SIG-M5 treated with dmso at 0.1 percent for 504 hours (cell line): Measurements from ENCODE around the gene ZNF234.
"Not testable (repeated sequence)": the region's sequence is repeated elsewhere in the genome, so short reads cannot be mapped to it uniquely, and the experiment has no call there.

Experiments
- DNase-seq: peaks from one replicate; lab custom pipeline; 2025; ENCODE audit not compliant: unreplicated experiment; lab: John Stamatoyannopoulos, UW

ZNF234 gene

DNA sequence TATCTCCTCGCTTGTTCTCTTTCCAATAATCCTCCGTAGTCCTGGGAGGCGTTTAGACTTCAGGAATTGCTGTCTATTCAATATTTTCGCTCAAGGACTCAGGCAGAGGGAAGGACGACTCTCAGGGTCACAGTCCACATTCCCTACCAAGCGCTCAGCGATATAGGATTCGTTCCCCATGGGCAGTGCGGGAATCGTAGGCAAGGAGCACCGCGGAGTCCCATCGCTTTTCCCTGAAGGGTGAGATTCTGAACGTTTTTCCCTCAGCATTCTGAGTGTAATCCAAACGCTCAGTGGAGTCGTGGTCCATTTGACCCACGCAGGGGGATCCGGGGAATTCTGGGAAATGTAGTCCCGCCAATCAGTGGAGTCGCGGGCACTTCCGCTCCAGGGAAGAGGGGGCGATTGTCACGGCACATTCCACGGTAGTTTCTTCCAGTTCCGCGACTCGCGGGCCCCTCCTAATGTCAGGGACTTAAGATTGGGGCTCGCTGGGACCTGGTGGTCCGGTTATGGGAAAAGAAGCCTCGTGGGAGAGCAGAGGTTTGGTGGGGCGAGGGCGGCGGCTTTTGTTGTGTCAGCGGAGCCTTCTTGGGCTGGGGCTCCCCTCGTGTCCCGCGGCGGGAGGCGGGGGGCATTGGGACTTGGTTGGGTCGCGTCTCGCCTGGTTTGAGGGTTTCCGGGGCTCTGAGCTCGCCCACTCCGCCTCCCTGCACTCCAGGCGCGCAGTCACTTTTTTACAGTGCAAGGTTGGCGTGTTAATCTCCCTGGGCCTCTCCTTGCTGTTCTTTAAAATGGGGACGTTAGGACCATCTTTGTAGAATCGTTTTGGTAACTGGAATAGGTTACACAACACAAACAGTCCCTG, at the start of gene ZNF234:
ZNF234 (plus strand) TSS at position 364 of the 868 bp plus-strand sequence. CDS start 3,079 bp downstream, outside the sequence.
- DNase-seq = peak; percentile 49

DNA sequence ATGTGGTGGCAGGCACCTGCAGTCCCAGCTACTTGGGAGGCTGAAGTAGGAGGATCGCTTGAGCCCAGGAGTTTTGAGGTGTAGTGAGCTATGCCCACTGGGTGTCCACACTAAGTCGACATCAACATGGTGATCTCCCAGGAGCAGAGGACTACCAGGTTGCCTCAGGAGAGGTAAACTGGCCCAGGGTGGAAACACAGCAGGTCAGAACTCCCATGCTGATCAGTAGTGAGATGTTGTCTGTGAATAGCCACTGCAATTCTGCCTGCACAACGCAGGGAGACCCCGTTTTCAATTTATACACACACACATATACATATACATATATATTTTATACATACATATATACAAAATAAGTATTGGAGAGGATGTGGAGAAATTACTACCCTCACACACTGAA, 49.2 kb upstream of the ZNF234 start:
- DNase-seq = no peak

DNA sequence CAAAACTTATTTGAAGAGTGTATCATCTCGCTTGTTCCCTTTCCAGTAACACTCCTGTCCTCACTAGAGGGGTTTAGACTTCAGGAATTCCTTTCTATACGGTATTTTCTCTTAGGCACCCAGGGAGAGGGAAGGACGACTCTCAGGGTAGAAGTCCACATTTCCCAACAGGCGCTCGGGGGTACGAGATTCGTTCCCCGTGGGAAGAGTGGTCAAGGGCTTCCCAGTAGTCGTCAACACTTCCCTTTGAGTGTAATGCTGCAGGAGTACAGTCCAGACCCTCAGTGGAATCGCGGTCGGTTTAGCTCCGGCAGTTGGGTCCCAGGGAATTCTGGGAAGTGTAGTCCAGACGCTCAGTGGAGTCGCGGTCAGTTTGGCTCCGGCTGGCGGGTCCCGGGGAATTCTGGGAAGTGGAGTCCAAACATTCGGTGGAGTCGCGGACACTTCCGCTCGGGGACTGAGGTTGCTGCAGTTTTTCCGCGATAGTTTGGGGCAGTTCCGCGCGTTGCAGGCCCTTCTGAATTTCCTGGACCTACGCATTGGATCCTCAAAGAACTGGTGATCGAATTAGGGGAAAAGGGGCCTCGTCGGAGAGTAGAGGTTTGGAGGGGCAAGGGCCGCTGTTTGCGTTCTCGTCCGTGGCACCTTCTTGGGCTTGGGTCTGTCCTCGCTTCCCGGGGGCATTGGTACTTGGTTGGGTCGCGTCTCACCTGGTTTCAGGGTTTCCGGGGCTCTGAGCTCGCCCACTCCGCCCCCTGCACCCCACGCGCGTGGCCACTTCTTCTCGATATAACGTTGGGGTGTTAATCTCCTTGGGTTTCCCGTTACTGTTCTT, 47.2 kb upstream of the ZNF234 start, which contains the start of gene ZNF224:
ZNF224 (plus strand) TSS at position 431 of the 835 bp plus-strand sequence. CDS start 3,513 bp downstream, outside the sequence.
- peak; percentile 89 for DNase-seq

DNA sequence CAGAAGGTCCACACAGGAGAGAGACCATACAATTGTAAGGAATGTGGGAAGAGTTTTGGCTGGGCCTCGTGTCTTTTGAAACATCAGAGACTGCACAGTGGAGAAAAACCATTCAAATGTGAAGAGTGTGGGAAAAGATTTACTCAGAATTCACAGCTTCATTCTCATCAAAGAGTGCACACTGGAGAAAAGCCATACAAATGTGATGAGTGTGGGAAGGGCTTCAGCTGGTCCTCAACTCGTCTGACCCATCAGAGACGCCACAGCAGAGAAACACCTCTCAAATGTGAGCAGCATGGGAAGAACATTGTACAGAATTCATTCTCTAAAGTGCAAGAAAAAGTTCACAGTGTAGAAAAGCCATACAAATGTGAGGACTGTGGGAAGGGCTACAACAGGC, 33.6 kb upstream of the ZNF234 start:
- no peak for DNase-seq

DNA sequence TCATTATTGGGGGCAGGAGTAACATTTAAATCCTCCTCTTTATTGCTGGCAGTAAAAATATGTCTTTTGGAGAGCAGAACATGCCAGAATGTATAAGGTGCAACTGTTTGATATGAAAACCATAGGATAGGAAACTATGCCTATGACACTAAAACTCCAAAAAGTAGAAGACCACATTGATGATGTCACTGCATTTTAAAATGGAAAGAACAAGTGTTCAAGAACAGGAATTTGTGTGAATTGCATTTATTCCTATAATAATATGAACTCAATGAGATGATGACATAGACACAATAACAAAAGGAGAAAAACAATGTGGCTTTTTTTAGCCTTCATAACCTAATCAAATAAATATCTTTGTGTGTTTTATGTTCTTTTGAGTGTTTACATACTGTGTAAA, 31.9 kb upstream of the ZNF234 start:
- no peak for DNase-seq

DNA sequence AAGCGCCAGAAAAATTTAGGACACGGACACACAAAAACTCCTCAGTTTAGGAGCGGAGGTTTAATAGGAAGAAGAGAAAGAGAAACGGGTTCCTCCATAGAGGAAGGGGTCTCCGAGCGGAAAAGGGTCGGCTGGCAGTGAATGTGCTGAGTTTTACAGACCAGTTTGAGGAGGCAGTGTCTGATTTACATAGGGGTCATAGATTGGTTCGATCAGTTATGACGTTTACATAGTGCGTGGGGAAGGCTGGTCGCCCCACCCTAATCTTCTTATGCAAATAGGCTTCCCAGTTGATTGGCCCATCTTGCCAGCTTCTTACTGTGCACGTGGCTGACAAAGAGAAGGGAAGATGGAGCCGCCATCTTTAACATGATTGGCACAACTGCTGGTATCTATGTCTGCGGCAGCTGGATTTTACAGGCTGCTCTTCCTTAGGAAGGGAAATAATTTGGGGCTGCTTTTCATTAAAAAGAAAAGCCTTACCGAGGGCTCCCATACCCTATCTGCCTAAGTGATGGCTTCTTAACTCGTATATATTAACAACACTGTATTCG, 29.4 kb upstream of the ZNF234 start:
- no peak for DNase-seq

DNA sequence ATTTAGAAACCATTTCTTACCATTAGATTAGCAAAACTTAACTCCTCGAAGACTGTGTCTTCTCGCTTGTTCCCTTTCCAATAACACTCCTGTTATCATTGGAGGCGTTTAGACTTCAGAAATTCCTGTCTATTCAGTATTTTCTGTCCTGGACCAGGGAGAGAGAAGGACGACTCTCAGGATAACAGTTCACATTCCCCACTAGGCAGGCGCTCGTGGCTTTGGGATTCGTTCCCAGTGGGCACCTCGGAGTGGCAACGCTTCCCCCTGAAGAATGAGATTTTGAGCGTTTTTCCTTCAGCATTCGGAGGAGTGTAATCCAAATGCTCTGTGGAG, 28.6 kb upstream of the ZNF234 start:
- peak; percentile 12 for DNase-seq

DNA sequence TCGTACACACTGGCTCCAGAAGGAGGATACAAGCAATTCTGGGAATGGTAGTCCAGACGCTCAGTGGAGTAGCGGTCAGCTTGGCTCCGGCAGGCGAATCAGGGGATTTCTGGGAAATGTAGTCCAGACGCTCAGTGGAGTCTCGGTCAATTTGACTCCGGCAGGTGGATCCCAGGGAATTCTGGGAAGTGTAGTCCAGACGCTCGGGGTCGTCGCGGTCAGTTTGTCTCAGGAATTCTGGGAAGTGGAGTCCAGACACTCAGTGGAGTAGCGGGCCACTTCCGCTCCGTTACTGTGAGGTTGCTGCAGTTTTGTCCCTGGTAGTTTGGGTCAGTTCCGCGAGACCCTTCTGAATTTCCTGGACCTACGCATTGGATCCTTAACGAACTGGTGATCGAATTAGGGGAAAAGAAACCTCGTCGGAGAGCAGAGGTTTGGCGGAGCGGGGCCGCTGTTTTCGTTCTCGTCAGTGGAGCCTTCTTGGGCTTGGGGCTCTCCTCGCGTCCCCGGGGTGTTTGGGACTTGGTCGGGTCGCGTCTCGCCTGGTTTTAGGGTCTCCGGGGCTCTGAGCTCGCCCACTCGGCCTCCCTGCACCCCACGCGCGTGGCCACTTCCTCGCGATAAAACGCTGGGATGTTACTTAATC, 28.1 kb upstream of the ZNF234 start, which contains the start of gene ZNF225:
ZNF225 (plus strand) TSS at position 262 of the 646 bp plus-strand sequence. CDS start 2,429 bp downstream, outside the sequence.
- DNase-seq = peak; percentile 98

DNA sequence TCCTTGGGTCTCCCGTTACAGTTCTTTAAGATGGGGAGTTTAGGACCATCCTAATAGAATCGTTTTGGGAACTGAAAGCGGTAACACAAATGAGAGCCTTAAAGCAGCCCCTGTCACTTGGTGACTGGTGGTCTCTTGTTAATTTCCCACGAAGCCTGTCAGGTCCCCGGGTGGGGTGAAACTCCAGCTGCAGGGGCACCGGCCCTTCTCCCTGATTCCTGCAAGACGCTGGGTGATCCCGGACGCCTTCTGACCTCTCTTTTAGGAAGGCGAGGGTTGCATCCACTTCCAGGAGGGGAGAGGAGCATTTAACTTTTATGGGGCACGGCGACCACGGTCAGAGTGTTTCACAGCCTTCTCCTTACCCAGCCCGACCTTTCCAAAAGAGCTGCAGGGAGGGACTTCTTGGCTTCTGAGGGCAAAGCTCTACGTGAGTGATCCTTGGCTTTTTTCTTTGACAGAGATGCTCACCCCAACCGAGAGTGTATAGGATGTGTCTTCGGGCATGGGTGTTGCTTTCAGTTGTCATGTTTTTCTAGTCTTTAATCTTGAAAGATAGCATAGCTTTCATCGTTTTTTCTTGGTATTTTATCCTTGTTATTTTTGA, 27.5 kb upstream of the ZNF234 start:
- no peak for DNase-seq

DNA sequence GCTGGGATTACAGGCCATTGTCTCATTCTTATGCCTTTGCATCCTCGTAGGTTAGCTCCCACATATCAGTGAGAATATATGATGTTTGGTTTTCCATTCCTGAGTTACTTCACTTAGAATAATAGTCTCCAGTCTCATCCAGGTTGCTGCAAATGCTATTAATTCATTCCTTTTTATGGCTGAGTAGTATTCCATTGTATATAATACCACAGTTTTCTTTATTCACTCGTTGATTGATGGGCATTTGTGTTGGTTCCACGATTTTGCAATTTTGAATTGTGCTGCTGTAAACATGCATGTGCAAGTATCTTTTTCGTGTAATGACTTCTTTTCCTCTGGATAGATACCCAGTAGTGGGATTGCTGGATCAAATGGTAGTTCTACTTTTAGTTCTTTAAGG, 20.2 kb upstream of the ZNF234 start:
- not testable (repeated sequence) for DNase-seq

DNA sequence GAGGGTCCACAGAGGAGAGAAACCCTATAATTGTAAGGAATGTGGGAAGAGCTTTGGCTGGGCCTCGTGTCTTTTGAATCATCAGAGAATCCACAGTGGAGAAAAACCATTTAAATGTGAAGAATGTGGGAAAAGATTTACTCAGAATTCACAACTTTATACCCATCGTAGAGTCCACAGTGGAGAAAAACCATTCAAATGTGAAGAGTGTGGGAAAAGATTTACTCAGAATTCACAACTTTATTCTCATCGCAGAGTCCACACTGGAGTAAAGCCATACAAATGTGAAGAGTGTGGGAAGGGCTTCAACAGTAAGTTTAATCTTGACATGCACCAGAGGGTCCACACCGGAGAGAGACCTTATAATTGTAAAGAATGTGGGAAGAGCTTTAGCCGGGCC, 9.4 kb upstream of the ZNF234 start:
- no peak for DNase-seq

DNA sequence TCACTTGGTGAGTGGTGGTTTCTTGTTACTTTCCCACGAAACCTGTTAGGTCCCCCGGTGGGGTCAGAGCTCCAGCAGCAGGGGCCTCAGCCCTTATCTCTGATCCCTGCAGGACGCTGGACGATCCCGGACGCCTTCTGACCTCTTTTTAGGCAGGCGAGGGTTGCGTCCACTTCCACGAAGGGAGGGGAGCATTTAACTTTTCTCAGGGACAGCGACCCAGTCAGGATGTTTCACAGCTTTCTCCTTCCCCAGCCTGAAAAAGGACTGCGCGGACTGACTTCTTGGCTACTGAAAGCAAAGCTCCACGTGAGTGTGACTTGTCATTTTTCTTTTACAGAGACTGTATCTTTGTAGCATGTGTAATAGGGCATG, 692 bp downstream of the ZNF234 start:
- no peak for DNase-seq

DNA sequence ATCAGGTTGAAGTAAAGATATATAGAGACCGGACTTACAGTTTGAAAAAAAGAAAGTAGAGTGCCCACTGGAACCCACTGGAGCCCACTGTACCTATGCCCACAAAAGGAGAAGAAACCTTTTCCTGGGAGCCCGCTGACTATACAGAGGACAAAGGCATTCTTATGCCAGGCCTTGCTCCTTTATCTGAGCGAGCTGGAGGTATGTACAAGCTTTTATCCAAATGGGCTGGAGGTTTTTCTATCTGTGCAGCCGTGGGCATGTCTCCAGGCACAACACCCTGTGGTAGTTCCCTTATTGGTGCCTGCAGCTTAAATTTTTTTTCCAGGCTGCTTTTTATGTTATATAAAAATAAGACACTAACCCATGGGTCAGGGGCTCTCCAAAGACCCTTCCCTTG, 8.4 kb downstream of the ZNF234 start:
- DNase-seq = no peak

DNA sequence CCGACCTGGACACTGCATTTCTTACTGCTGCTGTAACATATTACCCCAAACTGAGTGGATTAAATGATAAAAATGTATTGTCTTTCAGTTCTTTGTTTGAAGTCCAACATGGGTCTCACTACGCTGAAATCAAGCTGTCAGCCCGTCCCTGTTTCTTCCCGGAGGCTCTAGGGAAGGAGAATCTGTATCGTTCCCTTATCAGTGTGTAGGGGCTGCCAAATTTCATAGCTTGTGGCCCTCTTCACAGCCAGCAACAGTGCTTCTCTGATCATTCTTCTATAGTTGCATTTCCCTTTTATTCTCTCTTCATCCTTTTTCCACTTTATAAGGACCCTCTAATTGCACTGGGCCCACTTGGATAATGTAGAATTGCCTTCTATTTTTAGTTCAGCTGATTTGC, 10.1 kb downstream of the ZNF234 start:
- DNase-seq = no peak

DNA sequence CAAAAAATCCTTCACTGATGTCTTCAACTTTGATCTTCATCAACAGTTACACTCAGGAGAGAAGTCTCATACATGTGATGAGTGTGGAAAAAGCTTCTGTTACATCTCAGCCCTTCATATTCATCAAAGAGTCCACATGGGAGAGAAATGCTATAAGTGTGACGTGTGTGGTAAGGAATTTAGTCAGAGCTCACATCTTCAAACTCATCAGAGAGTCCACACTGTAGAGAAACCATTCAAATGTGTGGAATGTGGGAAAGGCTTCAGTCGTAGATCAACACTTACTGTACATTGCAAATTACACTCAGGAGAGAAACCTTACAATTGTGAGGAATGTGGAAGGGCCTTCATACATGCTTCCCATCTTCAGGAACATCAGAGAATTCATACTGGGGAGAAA, 15.1 kb downstream of the ZNF234 start:
- DNase-seq = no peak

DNA sequence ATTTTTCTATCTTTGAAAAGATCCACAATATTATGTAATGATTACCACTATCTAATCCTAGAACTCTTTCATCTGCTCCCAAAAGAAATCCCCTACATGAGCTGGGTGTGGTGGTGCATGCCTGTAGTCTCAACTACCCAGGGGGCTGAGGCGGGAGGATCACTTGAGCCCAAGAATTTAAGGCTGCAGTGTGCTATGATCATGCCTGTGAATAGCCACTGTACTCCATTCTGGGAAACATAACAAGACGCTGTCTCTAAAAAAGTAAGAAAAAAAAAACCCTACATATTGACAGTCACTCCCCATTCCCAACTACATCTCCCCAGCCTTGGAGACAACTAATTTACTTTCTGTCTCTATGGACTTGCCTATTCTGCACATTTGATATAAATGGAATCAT, 22.4 kb downstream of the ZNF234 start:
- DNase-seq = no peak

DNA sequence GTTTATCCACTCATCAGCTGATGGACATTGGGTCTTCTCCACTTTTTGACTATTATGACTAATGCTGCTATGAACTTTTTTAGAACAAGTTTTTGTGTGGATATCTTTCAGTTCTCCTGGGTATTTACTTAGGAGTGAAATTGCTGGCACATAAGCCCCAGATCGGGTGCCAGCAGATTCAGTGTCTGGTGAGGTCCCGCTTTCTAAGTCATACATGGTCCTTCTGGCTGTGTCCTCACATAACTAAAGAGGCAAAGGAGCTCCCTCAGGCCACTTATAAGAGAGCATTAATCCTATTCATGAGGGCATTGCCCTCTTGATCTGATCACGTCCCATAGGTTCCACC, 22.9 kb downstream of the ZNF234 start:
- no peak for DNase-seq

DNA sequence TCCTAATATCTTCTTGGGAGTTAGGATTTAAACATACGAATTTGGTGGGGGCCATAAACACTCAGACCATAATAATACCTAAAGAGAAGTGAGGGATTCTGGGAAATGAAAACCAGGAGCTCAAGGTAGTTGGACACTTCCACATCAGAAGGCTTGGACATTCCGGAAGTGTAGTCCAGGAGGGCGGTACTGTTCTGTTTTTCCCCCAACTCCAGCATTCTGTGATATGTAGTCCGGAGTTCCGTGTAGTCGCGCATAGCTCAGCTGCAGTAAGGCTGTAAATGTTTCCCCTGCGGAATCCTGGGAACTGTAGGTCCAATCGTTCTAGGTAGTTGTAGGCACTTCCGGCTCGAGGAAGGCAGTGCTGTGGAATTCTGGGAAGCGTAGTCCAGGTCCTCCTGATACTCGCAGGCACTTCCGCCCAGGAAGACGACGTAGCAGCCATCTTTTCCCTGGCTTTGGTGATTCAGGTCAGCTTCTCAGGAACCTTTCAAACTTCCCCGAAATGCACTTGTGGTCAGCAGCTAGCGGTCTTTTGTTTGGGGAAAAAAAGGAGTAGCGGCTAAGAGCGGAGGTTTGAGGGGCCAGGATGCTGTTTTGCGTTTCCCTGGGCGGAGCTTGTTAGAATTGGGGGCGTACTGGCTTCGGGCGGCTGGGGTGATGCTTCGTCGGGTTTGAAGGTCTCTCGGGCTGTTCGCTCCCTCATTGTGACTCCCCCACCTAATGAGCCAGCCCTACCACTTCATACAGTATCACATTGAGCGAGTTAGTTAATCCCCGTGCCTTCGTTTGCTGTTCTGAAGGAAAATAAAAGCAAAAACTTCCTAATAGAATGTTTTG, 23.5 kb downstream of the ZNF234 start, which contains the start of gene ZNF226:
ZNF226 (plus strand) TSS at position 428 of the 840 bp plus-strand sequence. CDS start 4,981 bp downstream, outside the sequence.
- peak; percentile 98 for DNase-seq

DNA sequence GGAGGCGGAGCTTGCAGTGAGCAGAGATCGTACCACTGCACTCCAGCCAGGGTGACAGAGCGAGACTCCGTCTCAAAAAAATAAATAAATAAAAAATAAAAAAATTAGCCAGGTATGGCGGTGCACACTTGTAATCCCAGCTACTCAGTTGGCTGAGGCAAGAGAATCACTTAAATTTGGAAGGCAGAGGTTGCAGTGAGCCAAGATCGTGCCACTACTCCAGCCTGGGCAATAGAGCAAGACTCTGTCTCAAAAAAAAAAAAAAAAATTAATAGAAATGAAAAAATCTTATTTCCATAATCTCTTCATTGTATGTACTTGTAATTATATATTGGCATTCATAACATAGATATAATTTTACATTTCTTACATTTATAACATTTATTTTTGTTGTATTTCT, 29.3 kb downstream of the ZNF234 start:
- DNase-seq = not testable (repeated sequence)

DNA sequence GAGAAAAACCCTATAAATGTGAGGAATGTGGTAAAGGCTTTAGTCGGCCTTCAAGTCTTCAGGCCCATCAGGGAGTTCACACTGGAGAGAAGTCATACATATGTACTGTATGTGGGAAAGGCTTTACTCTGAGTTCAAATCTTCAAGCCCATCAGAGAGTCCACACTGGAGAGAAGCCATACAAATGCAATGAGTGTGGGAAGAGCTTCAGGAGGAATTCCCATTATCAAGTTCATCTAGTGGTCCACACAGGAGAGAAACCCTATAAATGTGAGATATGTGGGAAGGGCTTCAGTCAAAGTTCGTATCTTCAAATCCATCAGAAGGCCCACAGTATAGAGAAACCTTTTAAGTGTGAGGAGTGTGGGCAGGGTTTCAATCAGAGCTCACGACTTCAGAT, 35.2 kb downstream of the ZNF234 start:
- DNase-seq = no peak
